Inferior parietal cortex (tissue), 1 donor: ENCODE data around the gene PCDH9.
"Not testable (repeated sequence)": the region's sequence is repeated elsewhere in the genome, so short reads cannot be mapped to it uniquely, and the experiment has no call there.

Experiments
- DNase-seq: peaks from one replicate; pipeline ENCODE4 v3.0.0-alpha.2; 2016; ENCODE audit errors: extremely low spot score

The PCDH9 gene

DNA sequence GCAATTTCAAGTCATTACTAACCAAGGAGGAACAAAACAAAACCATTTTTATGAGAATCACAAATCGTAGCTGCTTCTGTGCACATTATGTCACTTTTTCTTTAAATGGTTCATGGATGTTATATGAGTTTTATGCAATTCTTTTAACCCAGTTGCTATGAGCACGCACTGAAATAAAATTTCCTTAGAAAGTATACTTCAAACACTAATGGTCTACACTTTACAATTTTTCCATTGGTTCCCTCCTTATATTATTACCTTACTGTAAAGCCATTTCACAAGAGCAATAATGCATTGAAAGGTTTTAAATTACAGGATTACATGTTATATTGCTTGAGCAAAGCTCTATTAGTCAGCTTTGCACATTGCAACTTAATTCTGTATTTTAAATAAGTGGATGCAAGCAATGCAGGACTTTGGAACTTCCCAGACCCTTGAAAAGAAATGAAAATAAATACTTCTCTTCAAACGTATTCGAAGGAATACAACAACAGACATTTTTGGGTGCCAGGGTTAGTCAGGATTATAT is 318.7 kb downstream of the PCDH9 start:
- DNase-seq: no peak

DNA sequence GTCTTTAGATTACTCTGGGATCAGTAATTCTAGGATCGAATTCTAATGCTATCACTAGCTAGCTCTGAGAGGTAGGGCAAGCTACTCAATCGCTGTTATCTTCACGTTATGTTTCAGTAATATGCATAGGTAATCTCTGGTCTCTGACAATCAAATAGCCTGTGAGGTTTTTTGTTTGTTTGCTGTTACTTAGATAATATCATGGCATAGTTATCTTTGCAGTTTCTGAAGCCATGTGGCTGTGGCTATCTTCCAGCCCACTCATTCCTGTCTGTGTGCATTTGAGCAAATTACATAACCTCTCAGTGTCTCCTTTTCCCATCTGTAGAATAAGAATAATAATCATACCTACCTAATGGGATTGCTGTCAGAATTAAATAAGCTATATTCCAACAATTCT is 330.2 kb downstream of the PCDH9 start:
- no peak for DNase-seq

DNA sequence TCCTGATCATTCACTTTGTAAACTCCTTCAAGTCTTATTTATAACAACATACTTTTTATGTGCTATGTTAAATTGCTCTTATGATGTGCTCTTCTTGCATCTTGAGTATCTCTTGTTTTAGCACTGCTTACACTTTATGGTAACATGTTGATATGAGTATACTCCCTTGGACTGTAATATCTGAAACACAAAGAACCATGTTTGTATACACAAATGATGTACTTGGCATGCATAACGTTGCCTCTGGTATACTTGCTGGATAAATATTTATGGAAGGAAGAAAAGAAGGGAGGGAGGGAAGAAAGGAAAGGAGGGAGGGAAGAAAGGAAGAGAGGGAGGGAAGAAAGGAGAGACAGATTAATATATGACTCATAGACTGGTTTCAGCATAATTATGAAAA is 333.2 kb downstream of the PCDH9 start:
- no peak for DNase-seq

DNA sequence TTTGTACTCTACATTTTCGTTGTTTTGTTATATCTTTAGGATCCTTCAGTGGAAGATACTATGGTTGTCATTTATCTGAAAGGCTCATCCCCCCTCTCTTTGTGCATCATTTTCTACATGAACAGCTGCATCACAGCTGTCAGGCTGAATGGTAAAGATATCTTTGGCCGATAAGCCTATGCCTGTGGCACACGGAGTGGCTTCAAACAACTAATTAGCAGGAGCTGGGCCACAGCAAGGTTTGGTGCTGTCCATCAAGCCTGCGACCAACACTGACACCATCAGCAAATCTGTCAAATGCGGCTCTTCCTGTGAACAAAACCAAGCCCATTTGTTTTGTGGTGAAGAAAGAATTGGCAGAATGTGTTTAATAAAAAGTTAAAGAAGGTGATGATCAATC is 334.4 kb downstream of the PCDH9 start:
- DNase-seq: no peak

DNA sequence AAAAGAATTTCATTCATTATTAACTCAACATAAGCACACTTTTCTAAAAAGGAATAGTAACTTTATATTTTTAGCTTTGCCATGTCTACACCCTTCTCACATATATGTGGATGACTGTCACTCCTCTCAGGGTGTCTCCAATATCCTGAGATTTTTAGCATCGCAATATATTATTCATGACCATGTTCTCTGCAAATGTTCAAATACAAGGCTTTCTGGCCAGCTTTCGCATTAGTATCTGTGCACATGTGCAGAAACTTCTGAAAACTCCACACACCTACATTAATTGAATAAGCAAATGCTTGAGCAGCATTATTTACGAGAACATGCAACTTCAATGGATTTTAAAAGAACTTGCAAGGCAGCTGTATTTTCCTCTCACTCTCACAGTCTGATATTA is 334.8 kb downstream of the PCDH9 start:
- DNase-seq: no peak

DNA sequence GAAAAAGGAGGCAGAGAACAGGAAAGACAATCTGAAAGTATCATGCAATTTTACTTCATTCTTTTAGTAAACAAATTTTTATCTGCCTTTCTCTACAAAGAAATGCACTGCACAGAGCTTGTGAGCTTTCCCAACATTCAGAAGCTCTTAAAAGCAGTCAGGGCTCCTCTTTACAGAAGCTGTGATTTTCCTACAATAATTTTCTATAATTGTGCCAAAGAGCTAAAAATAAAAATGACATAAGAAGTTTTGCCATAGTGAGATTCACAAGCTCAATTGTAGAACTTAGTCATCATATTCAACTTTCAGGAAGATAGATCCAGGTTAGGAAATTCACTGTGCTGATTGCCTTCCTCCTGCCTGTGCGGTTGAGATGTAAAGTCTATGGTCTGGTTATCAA is 341.4 kb downstream of the PCDH9 start:
- no peak for DNase-seq

DNA sequence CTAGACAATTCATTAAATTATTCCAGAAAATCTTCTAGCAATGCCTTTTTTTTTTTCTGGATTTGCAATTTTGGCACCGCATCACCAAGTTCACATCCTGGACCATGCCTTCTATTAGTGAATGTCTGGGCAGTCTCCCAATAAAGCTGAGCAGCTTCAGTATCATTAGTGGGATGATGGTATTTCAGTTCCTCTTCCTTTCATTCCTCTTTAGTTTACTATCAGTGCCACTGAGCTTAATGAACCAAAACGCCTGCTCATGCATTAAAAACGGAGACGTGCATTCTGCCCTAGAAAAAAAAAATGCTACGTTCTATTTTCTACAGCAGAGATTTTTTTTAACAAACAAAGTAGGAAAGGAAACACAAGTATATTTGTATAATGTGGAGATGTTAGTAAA is 343.0 kb downstream of the PCDH9 start:
- no peak for DNase-seq

DNA sequence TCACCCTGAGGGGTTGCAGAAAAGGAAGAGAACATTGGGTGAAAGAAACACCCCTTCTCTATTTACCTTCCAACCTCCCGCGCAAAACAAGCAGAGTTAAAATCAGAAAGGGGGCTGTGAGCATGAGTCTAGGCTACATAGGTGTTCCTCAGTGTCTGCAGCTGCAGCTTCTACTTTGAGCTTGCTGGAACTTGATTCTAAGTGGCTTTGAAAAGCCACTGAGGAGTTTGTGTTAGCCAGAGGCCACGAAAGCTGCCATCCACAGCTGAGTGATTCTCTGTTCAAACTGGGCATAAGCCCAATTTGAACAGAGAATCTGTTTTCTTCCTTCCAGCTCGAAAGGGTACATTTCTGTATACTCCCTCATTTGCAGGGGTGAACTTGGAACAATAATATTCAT is 343.9 kb downstream of the PCDH9 start:
- DNase-seq: peak; percentile 81

DNA sequence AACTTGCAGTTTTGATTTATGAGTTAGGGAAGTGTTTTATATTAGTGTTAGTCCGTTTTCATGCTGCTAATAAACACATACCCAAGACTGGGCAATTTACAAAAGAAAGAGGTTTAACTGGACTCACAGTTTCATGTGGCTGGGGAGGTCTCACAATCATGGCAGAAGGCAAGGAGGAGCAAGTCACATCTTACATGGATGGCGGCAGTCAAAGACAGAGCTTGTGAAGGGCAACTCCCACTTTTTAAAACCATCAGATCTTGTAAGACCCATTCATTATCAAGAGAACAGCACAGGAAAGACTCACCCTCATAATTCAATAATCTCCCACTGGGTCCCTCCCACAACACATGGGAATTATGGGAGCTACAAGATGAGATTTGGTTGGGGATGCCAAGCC is 349.0 kb downstream of the PCDH9 start:
- DNase-seq: not testable (repeated sequence)

DNA sequence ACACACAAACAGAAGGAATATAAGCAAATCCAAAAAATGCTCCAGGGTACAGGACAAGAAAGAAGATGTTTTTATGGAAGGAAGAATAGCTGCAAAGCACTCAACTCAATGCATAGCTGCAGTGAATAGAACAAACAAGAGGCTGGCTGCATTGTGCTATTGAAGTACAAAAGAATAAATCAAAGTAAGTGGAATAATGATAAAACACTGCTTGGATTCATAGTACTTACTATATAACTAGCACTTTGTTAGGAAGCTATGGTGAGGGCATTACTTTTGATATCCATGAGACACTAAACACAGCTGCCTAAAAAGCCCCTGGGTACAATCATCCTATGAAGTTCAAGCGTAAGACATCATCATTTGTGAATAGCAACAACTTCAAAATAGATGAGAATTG is 350.1 kb downstream of the PCDH9 start:
- no peak for DNase-seq

DNA sequence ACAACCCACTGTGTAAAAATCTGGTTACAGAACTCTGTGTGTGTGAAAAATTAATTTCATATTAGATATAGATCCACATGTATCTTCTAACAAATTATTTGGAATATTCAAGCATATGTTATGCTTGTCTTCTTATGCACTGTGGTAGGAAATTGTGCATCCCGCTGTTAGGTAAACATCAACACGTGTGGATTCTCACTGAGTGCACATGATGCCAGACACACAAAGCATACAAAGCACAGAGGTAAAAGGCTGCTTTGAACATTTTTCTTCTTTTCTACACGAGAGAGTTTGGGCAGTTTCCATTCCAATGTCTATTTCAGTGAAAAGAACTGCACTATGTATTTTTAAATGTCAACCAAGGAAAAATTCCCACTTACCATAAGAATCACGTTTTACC is 354.9 kb downstream of the PCDH9 start:
- no peak for DNase-seq

DNA sequence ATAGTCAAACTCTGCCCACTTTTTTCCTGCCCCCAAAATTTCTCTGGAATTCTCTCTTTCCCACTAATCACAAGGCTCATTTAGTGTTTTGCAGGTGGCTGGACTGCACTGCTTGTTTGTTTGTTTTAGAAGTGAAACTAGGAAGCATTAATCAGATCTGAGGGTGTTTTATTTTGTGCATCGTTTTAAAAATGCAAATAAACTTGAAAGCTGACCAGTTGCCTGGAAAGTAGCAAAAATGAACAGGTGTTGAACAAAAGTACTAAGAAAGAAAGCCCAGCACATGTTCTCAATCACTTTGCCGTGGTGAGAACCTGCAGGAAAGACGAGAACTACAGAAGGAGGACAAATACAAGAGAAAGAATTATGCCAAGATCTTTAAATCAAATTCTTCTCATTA is 365.5 kb downstream of the PCDH9 start:
- no peak for DNase-seq

DNA sequence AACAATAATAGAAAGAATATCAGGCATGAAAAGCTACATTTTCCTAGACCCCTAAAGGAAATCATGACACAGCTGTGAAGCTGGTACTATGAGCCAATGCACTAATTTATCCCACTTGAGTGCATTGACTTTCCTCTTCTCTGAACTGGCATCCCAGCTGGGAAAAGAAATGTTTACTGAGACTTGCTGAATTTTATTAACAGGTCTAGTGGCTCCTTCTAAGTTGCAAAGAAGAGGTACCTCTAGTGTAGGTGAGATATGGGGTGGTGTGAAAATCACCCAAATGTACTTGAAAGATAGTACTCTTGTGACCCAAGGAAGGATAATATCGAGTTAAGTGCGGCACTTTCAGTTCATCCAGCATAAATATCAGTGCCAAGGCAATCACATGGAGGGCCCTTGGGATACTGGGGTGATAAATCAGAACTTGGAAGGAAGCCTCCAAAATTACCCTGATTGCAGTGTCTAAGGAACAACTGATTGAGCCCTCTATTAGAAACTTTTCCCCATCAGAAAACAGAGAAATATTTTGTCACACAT is 369.2 kb downstream of the PCDH9 start:
- no peak for DNase-seq

DNA sequence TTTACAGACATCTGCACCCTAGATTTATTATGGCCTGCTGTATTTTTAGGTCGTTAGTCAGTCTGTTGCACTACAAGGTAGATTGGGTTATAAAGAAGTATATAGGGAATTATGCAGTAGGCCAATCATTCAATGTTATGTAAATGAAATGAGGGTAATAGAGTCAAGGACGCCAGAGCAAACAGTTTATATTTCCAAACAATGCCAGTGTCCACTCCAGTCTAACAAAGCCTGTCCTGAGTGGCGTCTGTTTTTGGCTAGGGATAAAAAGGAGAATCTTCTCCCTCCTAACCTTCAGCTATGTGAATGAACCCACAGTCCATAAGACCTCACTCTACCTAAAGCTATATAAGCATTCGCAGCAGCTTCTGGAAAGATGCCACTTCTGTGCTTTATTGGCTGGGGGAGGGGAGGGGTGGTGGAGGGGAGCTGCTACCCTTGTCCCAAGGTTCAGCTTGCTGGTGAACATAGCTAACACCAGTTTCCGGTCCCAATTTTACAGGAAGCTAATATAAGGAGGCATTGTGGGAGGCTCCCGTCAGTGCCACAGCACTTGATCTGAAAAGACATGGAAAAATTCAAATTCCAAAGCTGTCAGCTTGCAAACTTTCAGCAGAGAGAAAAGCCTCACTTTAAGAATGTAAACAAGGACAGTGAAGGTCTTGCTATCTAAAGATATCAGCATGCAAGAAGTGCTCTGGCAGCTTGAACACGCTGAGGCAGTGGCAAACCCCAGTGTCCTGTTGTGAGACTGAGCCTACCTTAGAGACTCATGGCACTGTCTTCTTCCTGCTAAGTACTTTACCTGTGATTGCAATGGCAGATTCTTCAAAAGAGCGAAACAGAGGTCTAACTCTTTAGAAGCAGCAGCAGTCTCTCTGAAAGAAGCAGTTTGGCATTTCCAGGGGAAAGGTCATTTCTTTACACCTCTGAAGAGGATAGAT is 369.9 kb downstream of the PCDH9 start:
- DNase-seq: no peak

DNA sequence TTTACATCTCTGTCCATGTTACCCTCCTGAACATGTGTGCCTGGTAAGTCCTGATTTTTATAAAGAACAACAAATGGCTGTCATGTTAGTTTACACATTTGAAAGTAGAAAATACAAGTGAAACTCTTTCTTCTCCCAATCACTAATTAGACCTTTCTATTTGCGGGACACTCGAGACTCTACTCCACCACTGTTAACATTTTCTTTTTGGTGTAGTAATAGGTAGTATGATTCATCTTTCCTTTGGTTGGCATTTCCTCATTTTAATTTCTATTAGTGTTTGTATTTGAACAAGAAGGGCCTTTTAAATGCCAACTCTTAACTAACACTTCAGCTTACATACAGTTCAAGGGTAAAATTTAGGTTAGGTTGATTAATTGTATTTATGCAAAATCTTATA is 371.1 kb downstream of the PCDH9 start:
- no peak for DNase-seq

DNA sequence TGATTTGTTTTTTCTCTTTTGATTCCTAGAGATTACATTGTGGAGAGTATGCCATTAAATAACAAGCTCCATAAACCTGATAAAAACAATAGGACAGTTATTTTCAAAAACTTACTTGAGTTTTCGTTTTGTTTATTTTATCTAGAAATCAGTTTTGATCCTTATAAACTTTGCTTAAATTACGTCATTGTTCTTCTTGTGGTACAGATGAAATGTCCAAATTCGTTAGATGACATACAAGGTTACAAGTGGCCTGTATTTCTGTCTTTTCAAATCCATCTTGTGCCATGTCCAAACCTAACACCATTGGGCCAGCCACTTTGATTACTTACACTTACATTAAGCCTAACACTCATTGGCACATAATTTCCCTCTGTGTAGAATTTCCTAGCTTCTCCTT is 372.0 kb downstream of the PCDH9 start:
- DNase-seq: no peak

DNA sequence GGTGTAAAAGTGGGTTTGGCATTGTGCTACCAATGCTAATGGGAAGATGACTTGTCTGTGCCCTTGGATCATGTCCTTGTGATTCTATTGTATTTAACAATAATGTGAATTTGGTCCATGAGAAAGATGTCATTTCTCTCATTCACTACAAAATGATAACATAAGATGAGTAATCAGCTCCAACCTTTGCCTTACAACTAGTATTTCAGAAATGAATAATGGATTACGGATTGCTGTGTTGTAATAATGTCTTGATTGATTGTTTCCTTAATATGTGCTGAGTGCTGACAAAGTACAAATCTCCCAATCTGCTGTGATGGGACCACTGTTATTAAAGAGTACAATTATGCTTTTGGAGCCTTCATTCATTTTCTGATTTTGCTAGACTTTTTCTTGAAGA is 375.0 kb downstream of the PCDH9 start:
- no peak for DNase-seq

DNA sequence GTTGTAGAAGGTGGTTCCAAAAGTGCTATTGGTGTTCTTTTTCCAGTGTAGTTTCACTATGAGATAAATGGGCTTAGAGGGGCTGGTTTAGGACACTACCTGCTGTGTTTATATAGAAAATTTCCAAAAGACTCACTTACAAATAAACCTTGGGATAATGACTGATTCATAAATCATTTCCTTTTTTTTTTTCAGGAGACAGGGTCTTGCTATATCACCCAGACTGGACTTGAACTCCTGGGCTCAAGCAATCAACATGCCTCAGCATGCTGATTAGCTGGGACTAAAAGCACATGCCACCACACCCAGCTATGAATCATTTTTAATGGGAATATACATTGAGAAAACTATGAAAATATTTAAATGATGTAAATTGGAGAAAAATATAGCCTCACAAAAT is 376.6 kb downstream of the PCDH9 start:
- DNase-seq: no peak

DNA sequence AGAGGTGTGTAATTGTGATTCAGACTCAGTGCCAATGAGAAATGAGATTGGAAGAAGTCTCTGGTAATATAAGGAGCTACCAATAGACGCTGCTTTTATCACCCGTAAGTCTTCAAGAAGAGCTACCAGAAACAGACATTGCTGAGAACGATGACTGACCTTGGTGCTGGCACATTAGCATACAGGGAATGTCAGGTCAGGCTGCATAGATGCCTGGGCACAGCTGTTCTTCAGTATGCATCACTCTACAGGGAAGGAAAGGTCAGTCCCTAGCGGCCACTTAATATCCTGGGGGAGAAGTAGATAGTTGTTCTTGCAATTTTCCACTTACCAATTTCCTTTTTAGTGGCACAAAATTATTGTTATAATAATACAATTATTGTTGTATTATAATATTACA is 380.4 kb downstream of the PCDH9 start:
- DNase-seq: no peak

DNA sequence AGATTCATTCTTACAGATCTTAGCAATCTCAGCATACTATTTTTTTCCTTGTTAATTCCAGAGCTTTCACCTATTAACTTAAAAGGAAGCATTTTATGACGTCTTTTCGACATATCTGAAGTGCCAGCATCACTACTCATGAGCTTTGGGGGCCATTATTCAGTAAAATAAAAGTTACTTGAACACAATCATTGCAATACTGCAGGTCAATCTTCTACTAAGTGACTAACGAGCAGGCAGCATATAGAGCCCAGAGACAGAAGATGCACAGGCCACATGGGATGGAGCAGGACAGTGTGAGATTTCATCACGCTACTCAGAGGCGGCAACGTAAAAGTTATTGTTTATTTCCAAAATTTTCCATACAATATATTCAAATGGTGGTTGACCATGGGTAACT is 382.6 kb downstream of the PCDH9 start:
- no peak for DNase-seq

DNA sequence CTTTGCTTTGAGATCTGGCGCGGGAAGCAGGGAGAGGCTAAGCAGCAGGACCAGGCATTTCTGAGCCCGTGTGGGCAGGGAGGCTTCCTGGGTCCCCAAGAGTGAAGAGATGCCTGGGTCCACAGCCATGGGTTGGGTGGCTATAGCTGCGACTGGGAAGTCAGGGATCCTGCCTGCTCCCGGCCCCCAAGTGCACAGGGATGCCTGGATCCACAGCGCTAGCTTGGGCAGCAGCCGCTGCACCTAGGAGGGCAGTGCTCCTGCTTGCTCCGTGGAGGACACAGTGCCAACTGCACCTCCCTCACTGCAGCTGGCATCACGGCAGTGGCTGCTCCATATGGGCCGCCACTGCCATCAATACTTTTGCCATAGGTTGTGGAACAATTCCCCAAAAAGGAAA is 384.7 kb downstream of the PCDH9 start:
- DNase-seq: no peak

DNA sequence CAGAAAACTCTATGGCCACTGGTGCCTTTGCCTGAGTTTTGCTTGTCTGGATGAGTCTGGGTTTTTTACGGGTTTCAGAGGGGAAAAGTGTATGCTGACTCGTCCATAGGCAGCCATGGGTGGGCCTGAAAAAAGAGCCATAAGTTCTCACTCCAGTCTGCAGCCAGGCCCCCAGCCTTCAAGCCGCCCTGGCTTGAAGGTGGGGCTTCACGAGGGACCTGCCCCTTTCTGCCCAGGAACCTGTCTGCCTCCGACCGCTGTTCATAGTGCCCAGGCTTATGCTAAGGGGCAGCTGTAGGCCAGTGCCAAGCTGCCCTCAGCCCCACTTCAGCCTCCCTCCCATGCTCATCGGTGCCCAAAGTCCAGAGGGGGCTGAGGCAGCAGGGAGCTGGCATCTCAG is 385.2 kb downstream of the PCDH9 start:
- no peak for DNase-seq

DNA sequence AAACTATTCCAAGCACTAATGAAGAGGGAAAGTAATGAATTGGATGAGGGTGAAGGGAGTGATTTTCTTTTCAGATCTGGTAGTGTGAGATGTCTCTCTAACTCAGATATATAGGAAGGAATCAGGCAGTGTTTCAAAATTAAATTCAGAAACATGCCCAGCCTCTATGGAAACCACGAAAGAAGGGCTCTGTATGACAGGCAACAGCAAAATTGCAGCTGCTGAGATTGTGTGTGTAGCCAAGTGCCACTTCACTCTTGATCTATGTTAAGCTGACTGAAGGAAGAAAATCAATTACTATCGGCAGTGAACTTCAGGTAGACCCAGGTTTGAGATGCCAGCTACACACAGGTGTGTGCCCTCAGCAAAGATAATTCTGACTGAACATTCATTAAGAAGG is 387.4 kb downstream of the PCDH9 start:
- DNase-seq: no peak
